H9 (cell line): ENCODE measurements around the gene GJE1. TPM values are rescaled to one million over a fixed set of nuclear protein-coding genes. Genes with fewer than 3 reads are reported as not detected.

Experiments used
- DNase-seq: peaks from one replicate; pipeline ENCODE4 v3.0.0-alpha.2; 2017
- H2AFZ ChIP-seq: one replicate; pipeline ENCODE4 v1.6.1; 2013; ENCODE audit warnings: mild to moderate bottlenecking, low read length, control low read depth, moderate library complexity
- H2AK5ac ChIP-seq: 2 replicates; pipeline ENCODE4 v1.6.1; 2013; ENCODE audit warnings: low read length, control low read depth, mixed read lengths; ENCODE audit not compliant: insufficient read length
- H2BK120ac ChIP-seq: one replicate; pipeline ENCODE4 v1.6.1; 2013; ENCODE audit warnings: low read depth, mild to moderate bottlenecking, low read length, control low read depth, inconsistent platforms; ENCODE audit not compliant: poor library complexity, severe bottlenecking
- H2BK12ac ChIP-seq: 2 replicates; pipeline ENCODE4 v1.6.1; 2013; ENCODE audit warnings: low read length, control low read depth, mixed read lengths, low read depth; ENCODE audit not compliant: insufficient read length
- H2BK15ac ChIP-seq: 2 replicates; pipeline ENCODE4 v1.6.1; 2013; ENCODE audit warnings: low read depth, low read length, control low read depth
- H2BK20ac ChIP-seq: one replicate; pipeline ENCODE4 v1.6.1; 2013; ENCODE audit warnings: low read depth, mild to moderate bottlenecking, low read length, control low read depth, inconsistent platforms; ENCODE audit not compliant: poor library complexity, severe bottlenecking
- H2BK5ac ChIP-seq: 2 replicates; pipeline ENCODE4 v1.6.1; 2013; ENCODE audit warnings: low read length, control low read depth, mixed read lengths; ENCODE audit not compliant: insufficient read length
- H3K14ac ChIP-seq: 2 replicates; pipeline ENCODE4 v1.6.1; 2013; ENCODE audit warnings: low read length, control low read depth; ENCODE audit not compliant: insufficient read depth
- H3K18ac ChIP-seq: 2 replicates; pipeline ENCODE4 v1.6.1; 2013; ENCODE audit warnings: low read depth, mild to moderate bottlenecking, mixed read lengths, low read length, control low read depth; ENCODE audit not compliant: insufficient read length
- H3K23ac ChIP-seq: 2 replicates; pipeline ENCODE4 v1.6.1; 2013; ENCODE audit warnings: low read length, control low read depth, mixed read lengths, low read depth; ENCODE audit not compliant: insufficient read length
- H3K23me2 ChIP-seq: 2 replicates; pipeline ENCODE4 v1.6.1; 2013; ENCODE audit warnings: low read depth, mild to moderate bottlenecking, mixed read lengths, low read length, control low read depth; ENCODE audit not compliant: insufficient read length, poor library complexity, severe bottlenecking
- H3K27ac ChIP-seq: 2 replicates; pipeline ENCODE4 v1.5.1; 2013; ENCODE audit warnings: low read length, control low read depth, mixed read lengths, low read depth; ENCODE audit not compliant: insufficient read length
- H3K27me3 ChIP-seq: 2 replicates; pipeline ENCODE4 v1.6.1; 2013; ENCODE audit warnings: low read length, control low read depth, inconsistent platforms; ENCODE audit not compliant: insufficient read depth
- H3K4ac ChIP-seq: 2 replicates; pipeline ENCODE4 v1.6.1; 2013; ENCODE audit warnings: low read depth, mild to moderate bottlenecking, control low read depth, inconsistent platforms, low read length, moderate library complexity
- H3K4me1 ChIP-seq: 2 replicates; pipeline ENCODE4 v1.6.1; 2013; ENCODE audit warnings: low read length, control low read depth, inconsistent platforms; ENCODE audit not compliant: insufficient read depth
- H3K4me2 ChIP-seq: 2 replicates; pipeline ENCODE4 v1.6.1; 2013; ENCODE audit warnings: low read length, control low read depth, mixed read lengths; ENCODE audit not compliant: insufficient read length, insufficient read depth
- H3K56ac ChIP-seq: 2 replicates; pipeline ENCODE4 v1.6.1; 2013; ENCODE audit warnings: low read depth, mild to moderate bottlenecking, mixed read lengths, low read length, control low read depth; ENCODE audit not compliant: insufficient read length
- H3K79me1 ChIP-seq: 2 replicates; pipeline ENCODE4 v1.6.1; 2013; ENCODE audit warnings: low read depth, mild to moderate bottlenecking, moderate library complexity, low read length, control low read depth, inconsistent platforms; ENCODE audit not compliant: insufficient read depth, poor library complexity, severe bottlenecking
- H3K79me2 ChIP-seq: 2 replicates; pipeline ENCODE4 v1.6.1; 2013; ENCODE audit warnings: low read length, control low read depth, inconsistent platforms; ENCODE audit not compliant: insufficient read depth
- H3K9ac ChIP-seq: 2 replicates; pipeline ENCODE4 v1.6.1; 2013; ENCODE audit warnings: low read length, control low read depth, mixed read lengths; ENCODE audit not compliant: insufficient read length; ENCODE audit errors: extremely low read depth
- H3K9me3 ChIP-seq: one replicate; pipeline ENCODE4 v1.6.1; 2013; ENCODE audit warnings: low read depth, low read length, inconsistent platforms; ENCODE audit not compliant: control insufficient read depth
- H3T11ph ChIP-seq: one replicate; pipeline ENCODE4 v1.6.1; 2013; ENCODE audit warnings: mild to moderate bottlenecking, low read length, control low read depth, inconsistent platforms
- H4K20me1 ChIP-seq: one replicate; pipeline ENCODE4 v1.6.1; 2013; ENCODE audit not compliant: control insufficient read depth, insufficient read length, insufficient read depth
- H4K5ac ChIP-seq: 2 replicates; pipeline ENCODE4 v1.6.1; 2013; ENCODE audit warnings: low read depth, mild to moderate bottlenecking, mixed read lengths, low read length, control low read depth; ENCODE audit not compliant: insufficient read length
- H4K8ac ChIP-seq: replicated peaks from 2 replicates; pipeline ENCODE4 v1.6.1; 2013; ENCODE audit warnings: low read length, control low read depth, mixed read lengths, low read depth; ENCODE audit not compliant: insufficient read length
- H4K91ac ChIP-seq: 2 replicates; pipeline ENCODE4 v1.6.1; 2013; ENCODE audit warnings: low read depth, mild to moderate bottlenecking, moderate library complexity, mixed read lengths, low read length, control low read depth; ENCODE audit not compliant: insufficient read length
- H3K27ac Mint-ChIP-seq, 3 experiments: 2 replicates in 2 of 3; 3 replicates in 1 of 3; pipeline ENCODE4 v1.8.0; 2020 to 2021; ENCODE audit warnings: mixed read lengths in 3 of 3, mild to moderate bottlenecking in 1 of 3, moderate library complexity in 1 of 3
- H3K27me3 Mint-ChIP-seq: 2 replicates; pipeline ENCODE4 v1.8.0; 2021; ENCODE audit warnings: low read depth, mild to moderate bottlenecking, moderate library complexity, mixed read lengths
- H3K36me3 Mint-ChIP-seq, 3 experiments: 2 replicates in 2 of 3; 3 replicates in 1 of 3; pipeline ENCODE4 v1.8.0; 2020 to 2021; ENCODE audit warnings: low read depth in 3 of 3, mixed read lengths in 3 of 3; ENCODE audit not compliant: insufficient read depth in 1 of 3
- H3K4me1 Mint-ChIP-seq, 2 experiments: 2 replicates each; pipeline ENCODE4 v1.8.0; 2020; ENCODE audit warnings: mixed read lengths in 2 of 2
- H3K4me3 Mint-ChIP-seq, 2 experiments: 2 replicates in 1 of 2; 3 replicates in 1 of 2; pipeline ENCODE4 v1.8.0; 2020 to 2021; ENCODE audit warnings: mild to moderate bottlenecking in 2 of 2, mixed read lengths in 2 of 2, moderate library complexity in 1 of 2
- H3K9me3 Mint-ChIP-seq, 2 experiments: 2 replicates in 1 of 2; 3 replicates in 1 of 2; pipeline ENCODE4 v1.8.0; 2020; ENCODE audit warnings: mild to moderate bottlenecking in 2 of 2, mixed read lengths in 2 of 2, moderate library complexity in 1 of 2
- CTCF ChIP-seq: fragments of 200-600 bp; sonication (generic); conservative IDR thresholded peaks from 3 replicates; pipeline ENCODE4 v1.8.0; 2021; ENCODE audit warnings: antibody characterized with exemption, mild to moderate bottlenecking
- WGBS: extraction: QIAGEN DNeasy Blood & Tissue Kit; methylation state at CpG from one replicate; pipeline ENCODE4 v1.1.7; 2013; ENCODE audit warnings: missing lambda C conversion rate, low lambda C conversion rate, mixed read lengths; ENCODE audit not compliant: insufficient read length; ENCODE audit errors: extremely low coverage; 5-methylcytosine and 5-hydroxymethylcytosine counted together
- total RNA-seq: library from RNA; stranded (reverse); gene quantifications from 2 replicates; pipeline ENCODE4 v1.2.1, GENCODE V29; 2021

Gene GJE1
- total RNA-seq, 1 experiment from 2014 or later = not detected

GRCh38 chr6:142154336-142154735 is 21.6 kb downstream of the GJE1 start:
- Histone ChIP-seq H3K9ac (no peak overlapping the region), H3K18ac (no peak overlapping the region), H2BK120ac (no peak overlapping the region), H2AFZ (no peak overlapping the region), H2AK5ac (no peak overlapping the region), H3K56ac (no peak overlapping the region), H3K14ac (no peak overlapping the region), H3K4me1 (no peaks in the 10 kb centered on the region), H4K5ac (no peak overlapping the region), H3K27ac (no peak overlapping the region), H4K8ac (no peak overlapping the region), H2BK12ac (no peak overlapping the region), H4K91ac (no peak overlapping the region), H2BK20ac (no peak overlapping the region), H3K23ac (no peak overlapping the region), H3K23me2 (no peaks in the 10 kb centered on the region), H2BK15ac (no peak overlapping the region), H3K4ac (no peak overlapping the region), H3T11ph (no peak overlapping the region), H3K4me2 (no peak overlapping the region), H2BK5ac (no peak overlapping the region), H3K9me3 (no peaks in the 10 kb centered on the region), H3K27me3 (no peaks in the 10 kb centered on the region), H4K20me1 (no peaks in the 10 kb centered on the region), H3K79me1 (no peaks in the 10 kb centered on the region), H3K79me2 (peaks cover 15% of the 10 kb centered on the region; the same call in 1 of the 2 replicates)
- Mint-ChIP-seq H3K27ac (no peak overlapping the region), H3K4me3 (no peak overlapping the region), H3K4me1 (peaks cover 28 to 45% of the 10 kb centered on the region in 2 experiments), H3K36me3 (peaks cover 2 to 9% (median 9%) of the 10 kb centered on the region in 3 experiments; a peak in 5 of 7 replicates), H3K27me3 (no peaks in the 10 kb centered on the region), H3K9me3 (no peaks in the 10 kb centered on the region)
- no peak for DNase-seq
- TF ChIP-seq CTCF = no peak
- no CpG with 5 or more reads among the region's 1 CpG for WGBS
